CD4-positive, alpha-beta T cell treated with Interleukin-2 at 100 ng/mL for 4 hours (primary cell): Measurements from ENCODE around the gene LRRC75A.
"Not testable (repeated sequence)": the region's sequence is repeated elsewhere in the genome, so short reads cannot be mapped to it uniquely, and the experiment has no call there.

ENCODE experiments used
- DNase-seq: peaks from one replicate; pipeline ENCODE4 v3.0.0-alpha.2; 2020; ENCODE audit warnings: low spot score

LRRC75A gene

GRCh38 chr17:16471295-16471694 is 20.7 kb downstream of the LRRC75A start:
- no peak for DNase-seq

- DNase-seq = no peak
Observed at GRCh38 chr17:16470265-16470664, 21.7 kb downstream of the LRRC75A start.

- no peak for DNase-seq
Observed at GRCh38 chr17:16468428-16468992, 23.5 kb downstream of the LRRC75A start.

- no peak for DNase-seq
Observed at GRCh38 chr17:16467886-16468285, 24.1 kb downstream of the LRRC75A start.

- DNase-seq = no peak
Observed at GRCh38 chr17:16467044-16467443, 24.9 kb downstream of the LRRC75A start.

- DNase-seq = no peak
Observed at GRCh38 chr17:16466407-16466806, 25.6 kb downstream of the LRRC75A start.

- no peak for DNase-seq
Observed at GRCh38 chr17:16465861-16466338, 26.1 kb downstream of the LRRC75A start.

DNA sequence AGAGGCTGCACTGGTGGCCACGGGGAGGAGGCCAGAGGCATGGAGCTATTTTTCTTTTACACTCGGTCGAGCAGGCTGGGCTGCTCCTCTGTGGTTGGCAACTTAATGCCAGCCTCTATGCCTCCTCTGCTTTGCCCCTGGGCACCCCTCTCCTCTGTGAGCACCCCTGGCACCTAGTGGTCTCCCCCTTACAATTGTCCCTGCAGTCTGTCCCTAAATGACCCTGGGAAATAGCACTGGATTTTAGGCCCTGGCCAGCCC is 27.0 kb downstream of the LRRC75A start:
- DNase-seq = no peak

GRCh38 chr17:16464303-16465051 is 27.5 kb downstream of the LRRC75A start:
- no peak for DNase-seq

DNA sequence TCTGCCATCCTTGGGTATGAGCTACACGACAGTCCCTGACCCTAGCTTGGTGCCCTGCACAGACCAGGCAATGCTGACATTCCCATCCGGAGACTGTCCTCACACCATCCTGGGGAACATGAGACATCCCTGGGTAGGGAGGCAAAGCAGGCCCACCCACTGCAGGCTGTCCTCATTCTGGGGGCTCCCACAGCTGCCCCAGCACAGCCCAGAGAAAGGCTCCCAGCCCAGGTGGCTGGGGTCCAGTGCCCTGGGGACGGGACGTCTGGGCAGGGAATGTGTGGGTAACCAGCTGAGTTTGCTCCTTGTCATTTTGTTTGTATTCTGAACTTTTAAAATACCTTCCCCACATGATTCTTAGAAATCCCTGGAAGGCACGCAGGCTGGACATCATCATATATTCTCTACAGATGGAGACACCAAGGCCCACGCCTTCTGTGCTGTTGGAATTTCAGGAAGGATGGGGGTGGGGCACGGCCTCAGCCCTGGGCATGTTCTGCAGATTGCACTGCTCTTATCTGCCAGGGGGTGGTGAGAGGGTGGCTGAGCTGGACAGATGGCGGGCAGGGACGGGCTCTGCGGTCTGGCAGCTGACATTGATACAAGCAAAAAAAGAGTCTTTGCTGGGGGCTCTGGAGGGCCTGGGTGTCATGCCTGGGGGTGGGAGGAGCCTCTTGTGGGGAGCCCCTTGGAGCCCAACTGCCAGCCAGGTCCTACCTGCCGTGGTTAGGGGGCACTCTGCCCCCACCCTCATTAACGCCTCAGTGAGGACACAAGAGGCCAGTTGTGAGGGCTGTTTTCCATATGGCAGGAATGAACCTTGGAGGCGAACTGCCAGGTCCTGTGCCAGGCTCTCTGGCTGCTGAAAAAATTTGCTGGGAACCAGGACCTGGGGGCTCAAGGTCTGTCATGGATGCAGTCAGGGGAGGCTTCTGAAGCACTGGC is 28.4 kb downstream of the LRRC75A start:
- no peak for DNase-seq

DNA sequence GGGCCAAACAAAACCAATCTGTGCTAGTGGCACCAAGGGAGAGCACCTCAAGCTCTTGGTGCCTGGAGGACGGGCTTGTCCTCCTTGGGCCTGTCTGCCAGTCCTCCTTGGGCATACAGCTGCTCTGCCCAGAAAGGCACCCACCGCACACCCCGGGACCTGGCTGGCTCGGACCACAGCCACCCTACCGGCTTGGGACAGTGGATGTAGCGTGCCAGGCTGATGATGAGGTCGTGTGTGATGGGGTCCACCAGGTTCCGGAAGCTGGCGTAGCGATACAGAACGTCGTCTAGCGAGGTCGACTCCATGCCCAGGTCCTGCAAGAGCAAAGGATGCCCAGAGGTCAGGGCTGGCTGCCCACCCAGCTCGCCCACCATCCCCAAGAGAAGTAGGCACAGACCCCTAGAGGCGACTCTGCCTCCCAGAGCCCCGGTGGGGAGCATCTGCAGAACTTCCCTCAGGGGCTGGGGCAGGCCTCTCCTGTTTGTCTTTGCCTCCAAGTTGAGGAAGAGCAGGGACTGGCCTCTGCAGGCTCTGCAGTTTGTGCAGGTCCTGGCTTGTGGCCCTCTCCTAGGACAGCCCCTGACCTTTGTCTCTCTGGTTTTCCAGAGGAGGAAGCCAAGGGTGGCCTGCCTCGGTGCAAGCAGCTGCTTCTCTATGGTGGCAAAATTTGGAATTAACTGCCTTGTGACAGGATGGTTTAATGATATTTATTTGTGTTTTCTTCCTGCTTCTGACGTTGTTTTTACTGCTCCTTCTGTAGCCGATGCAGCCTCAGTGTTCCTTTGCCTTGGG is 29.7 kb downstream of the LRRC75A start:
- DNase-seq = no peak

- DNase-seq = no peak
Observed at GRCh38 chr17:16461606-16461866, 30.5 kb downstream of the LRRC75A start.

DNA sequence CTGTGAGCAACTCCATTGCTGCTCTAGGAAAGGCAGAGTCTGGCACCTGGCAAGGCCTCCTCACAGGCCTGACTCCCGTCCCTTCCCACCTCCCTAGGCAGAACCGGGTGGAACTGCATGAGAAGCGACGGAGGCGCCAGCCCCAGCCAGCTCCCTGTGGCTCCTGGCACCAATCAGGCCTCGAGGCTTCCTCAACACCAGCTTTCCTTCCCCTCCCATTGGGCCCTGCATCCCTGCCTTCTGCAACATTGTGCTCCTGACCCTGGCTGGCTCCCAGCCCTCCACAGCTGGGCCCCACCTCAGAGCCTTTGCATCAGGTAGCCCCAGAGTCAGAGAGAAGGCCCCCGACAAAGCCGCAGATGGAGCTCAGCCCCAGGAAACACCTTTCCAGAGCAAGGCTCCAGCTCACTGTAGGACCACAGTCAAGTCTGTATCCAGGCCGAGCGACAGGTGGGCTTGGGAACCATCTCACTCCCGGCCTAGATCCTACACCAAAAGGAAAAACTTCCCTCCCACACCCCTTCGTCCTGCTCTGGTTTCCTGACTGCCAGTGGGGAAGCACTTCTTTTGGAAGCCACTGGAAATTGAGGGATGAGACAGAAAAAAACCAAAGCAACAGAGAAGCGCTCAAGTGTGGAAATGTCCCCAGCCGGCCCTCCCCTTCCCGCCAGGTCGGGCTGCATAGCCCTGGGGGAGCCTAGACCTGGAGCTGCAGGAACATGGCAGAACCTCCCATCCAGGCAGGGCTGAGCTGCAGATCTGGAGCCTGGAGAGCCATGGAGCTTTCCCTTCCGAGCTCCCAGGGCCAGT is 31.0 kb downstream of the LRRC75A start:
- no peak for DNase-seq

DNA sequence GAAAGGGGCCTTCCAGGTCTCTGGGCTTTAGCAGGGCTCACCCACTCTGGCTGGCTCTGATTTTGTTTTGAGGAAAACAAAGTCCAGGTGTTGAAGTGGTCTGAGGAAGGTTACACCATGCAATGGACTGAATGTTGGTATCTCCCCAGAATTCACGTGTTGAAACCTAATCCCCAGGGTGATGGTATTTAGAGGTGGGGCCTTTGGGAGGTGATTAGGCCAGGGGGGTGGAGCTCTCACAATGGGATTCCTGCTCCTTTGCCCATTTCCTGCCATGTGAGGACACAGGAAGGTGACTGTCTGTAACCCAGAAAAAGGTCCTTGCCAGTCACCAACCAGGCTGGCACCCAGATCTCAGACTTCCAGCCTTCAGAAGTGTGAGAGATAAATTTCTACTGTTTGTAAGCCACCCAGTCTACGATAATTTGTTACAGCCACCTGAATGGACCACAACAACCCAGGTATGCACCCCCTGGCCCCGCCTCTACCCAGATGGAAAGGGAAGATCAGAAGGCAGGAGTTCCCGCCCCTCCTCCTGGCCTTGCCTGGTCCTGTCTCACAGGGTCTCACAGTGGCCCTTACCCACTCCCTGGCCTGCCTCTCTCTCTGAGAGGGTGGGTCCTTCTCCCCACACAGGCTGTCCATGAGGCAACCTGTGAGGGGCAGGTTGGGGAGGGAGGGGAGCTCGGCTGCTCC is 32.0 kb downstream of the LRRC75A start:
- no peak for DNase-seq

GRCh38 chr17:16459271-16459670 is 32.7 kb downstream of the LRRC75A start:
- no peak for DNase-seq

- no peak for DNase-seq
Observed at GRCh38 chr17:16456742-16457316, 35.2 kb downstream of the LRRC75A start.

- no peak for DNase-seq
Observed at GRCh38 chr17:16455997-16456741, 35.8 kb downstream of the LRRC75A start.

DNA sequence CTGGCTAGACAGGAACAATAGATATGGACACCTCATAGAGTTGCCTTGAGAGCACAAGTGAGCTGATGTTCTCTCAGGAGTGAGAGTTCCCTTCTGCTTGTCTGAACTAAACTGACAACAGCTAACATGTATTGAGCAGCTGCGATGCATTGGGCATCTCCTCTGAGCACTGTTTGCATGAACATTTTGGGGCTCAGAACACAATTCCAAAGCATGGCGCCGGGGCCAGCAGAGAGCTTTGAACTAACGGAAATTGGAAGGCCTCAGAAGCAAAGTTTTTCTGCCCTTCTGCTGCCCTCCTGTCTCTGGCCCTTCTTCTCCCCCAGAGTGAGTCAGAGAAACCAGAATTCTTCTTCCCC is 38.5 kb downstream of the LRRC75A start:
- DNase-seq = no peak

- DNase-seq = not testable (repeated sequence)
Observed at GRCh38 chr17:16452268-16452667, 39.7 kb downstream of the LRRC75A start.

- no peak for DNase-seq
Observed at GRCh38 chr17:16450028-16450427, 42.0 kb downstream of the LRRC75A start.
